ENCODE data around the gene SHISA9. TPM values are rescaled to one million over a fixed set of nuclear protein-coding genes. Genes with fewer than 3 reads are reported as not detected.

The SHISA9 gene
- total RNA-seq, 4 donors from 2014 or later, result 0.19 TPM; not detected in 3

Other genes with a start within 250 kb of the SHISA9 start
- 10 to 100 TPM; 14.3 to 45.6 (median 16.8) TPM for gene CPPED1, start 97.7 kb upstream of the SHISA9 start, total RNA-seq